ENCODE data around the gene SLC35F3. TPM values are rescaled to one million over a fixed set of nuclear protein-coding genes. Genes with fewer than 3 reads are reported as not detected.

Gene SLC35F3
- total and polyA plus RNA-seq, 3 donors from 2014 or later = 0.43 to 0.87 (median 0.47) TPM

- H3K27me3 ChIP-seq = no peaks in the 10 kb centered on the region
- TF ChIP-seq POLR2A (IDR thresholded peaks at IDR 0.05) (no peak), CTCF (IDR thresholded peaks at IDR 0.05) (no peak)
- no peak overlapping the region for H3K4me3 ChIP-seq
- no peaks in the 10 kb centered on the region for H3K4me1 ChIP-seq
- H3K27ac ChIP-seq = no peak overlapping the region
- intact Hi-C loops (cut with DNase I; ENCODE audit: low total_unique reads) = no loop called here
- H3K36me3 ChIP-seq (ENCODE audit: low read depth, missing control alignments) = no peaks in the 10 kb centered on the region
- H3K9me3 ChIP-seq = no peaks in the 10 kb centered on the region
- WGBS, 2 donors = 74 to 77% methylated on average over 5 of the region's 5 CpGs
- no peak for DNase-seq
Measured at GRCh38 chr1:233916706-233917105, 12.2 kb downstream of the SLC35F3 start.

- no peak overlapping the region for H3K4me3 ChIP-seq
- no peak for DNase-seq
- intact Hi-C loops (cut with DNase I; ENCODE audit: low total_unique reads) = no loop called here
- H3K4me1 ChIP-seq = no peaks in the 10 kb centered on the region
- no peaks in the 10 kb centered on the region for H3K27me3 ChIP-seq
- no peak overlapping the region for H3K27ac ChIP-seq
- H3K9me3 ChIP-seq = no peaks in the 10 kb centered on the region
- WGBS, 2 donors = 82 to 84% methylated on average over 7 of the region's 7 CpGs
- no peaks in the 10 kb centered on the region for H3K36me3 ChIP-seq (ENCODE audit: low read depth, missing control alignments)
- TF ChIP-seq POLR2A (IDR thresholded peaks at IDR 0.05) = no peak
- TF ChIP-seq CTCF (IDR thresholded peaks at IDR 0.05) = no peak
Measured at GRCh38 chr1:233919786-233920185, 15.3 kb downstream of the SLC35F3 start.

GRCh38 chr1:233928123-233928522, 23.6 kb downstream of the SLC35F3 start:
- no peaks in the 10 kb centered on the region for H3K4me1 ChIP-seq
- H3K27ac ChIP-seq = no peak overlapping the region
- H3K9me3 ChIP-seq = no peaks in the 10 kb centered on the region
- WGBS, 2 donors = 68 to 78% methylated on average over 2 of the region's 2 CpGs
- no peak for DNase-seq
- TF ChIP-seq POLR2A (IDR thresholded peaks at IDR 0.05) (no peak), CTCF (IDR thresholded peaks at IDR 0.05) (no peak)
- intact Hi-C loops (cut with DNase I; ENCODE audit: low total_unique reads) = no loop called here
- no peaks in the 10 kb centered on the region for H3K36me3 ChIP-seq (ENCODE audit: low read depth, missing control alignments)
- H3K27me3 ChIP-seq = no peaks in the 10 kb centered on the region
- H3K4me3 ChIP-seq = no peak overlapping the region

- Histone ChIP-seq H3K36me3 (ENCODE audit: low read depth, missing control alignments) (no peaks in the 10 kb centered on the region), H3K9me3 (no peaks in the 10 kb centered on the region), H3K27me3 (no peaks in the 10 kb centered on the region), H3K4me1 (no peaks in the 10 kb centered on the region), H3K4me3 (no peak overlapping the region), H3K27ac (no peak overlapping the region)
- intact Hi-C loops (cut with DNase I; ENCODE audit: low total_unique reads) = no loop called here
- TF ChIP-seq POLR2A (IDR thresholded peaks at IDR 0.05) (no peak), CTCF (IDR thresholded peaks at IDR 0.05) (no peak)
- no peak for DNase-seq
- WGBS, 2 donors = 87 to 94% methylated on average over 4 of the region's 4 CpGs
Measured at GRCh38 chr1:233933339-233933738, 28.9 kb downstream of the SLC35F3 start.

GRCh38 chr1:233935297-233935868, 30.9 kb downstream of the SLC35F3 start:
- no peak for DNase-seq
- TF ChIP-seq POLR2A (IDR thresholded peaks at IDR 0.05) (no peak), CTCF (IDR thresholded peaks at IDR 0.05) (no peak)
- intact Hi-C loops (cut with DNase I; ENCODE audit: low total_unique reads) = no loop called here
- 74 to 75% methylated on average over 4 of the region's 4 CpGs for WGBS, 2 donors
- H3K27ac ChIP-seq = no peak overlapping the region
- no peaks in the 10 kb centered on the region for H3K36me3 ChIP-seq (ENCODE audit: low read depth, missing control alignments)
- no peaks in the 10 kb centered on the region for H3K9me3 ChIP-seq
- no peak overlapping the region for H3K4me3 ChIP-seq
- no peaks in the 10 kb centered on the region for H3K4me1 ChIP-seq
- H3K27me3 ChIP-seq = no peaks in the 10 kb centered on the region
